ENCODE measurements around the gene THRB.

The THRB gene

DNA sequence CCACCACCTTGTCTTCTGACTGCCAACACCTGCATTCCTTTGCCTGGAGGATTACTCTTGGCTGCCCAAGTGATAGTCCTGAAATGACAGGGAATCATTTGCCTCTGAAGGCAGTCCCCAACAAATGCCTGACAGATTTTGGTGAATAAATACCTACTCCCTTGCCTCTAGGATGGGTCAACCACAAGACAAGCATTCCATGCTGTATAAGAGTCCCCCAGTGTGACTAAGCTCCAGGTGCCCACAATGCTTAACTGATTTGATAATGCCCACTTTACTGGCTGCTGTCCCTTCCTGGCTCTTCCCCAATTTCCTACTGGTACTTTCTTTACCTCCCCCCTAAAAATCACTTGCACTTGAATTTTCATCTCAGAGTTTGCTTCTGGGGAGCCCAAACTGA is 14.8 kb downstream of the THRB start:
- no peak overlapping the region for H3K9ac ChIP-seq (ENCODE audit: low read length)
- H2AFZ ChIP-seq (ENCODE audit: low read length): no peak overlapping the region
- no peak overlapping the region for H3K4me2 ChIP-seq (ENCODE audit: low read length)
- TF ChIP-seq, protein P1, sequence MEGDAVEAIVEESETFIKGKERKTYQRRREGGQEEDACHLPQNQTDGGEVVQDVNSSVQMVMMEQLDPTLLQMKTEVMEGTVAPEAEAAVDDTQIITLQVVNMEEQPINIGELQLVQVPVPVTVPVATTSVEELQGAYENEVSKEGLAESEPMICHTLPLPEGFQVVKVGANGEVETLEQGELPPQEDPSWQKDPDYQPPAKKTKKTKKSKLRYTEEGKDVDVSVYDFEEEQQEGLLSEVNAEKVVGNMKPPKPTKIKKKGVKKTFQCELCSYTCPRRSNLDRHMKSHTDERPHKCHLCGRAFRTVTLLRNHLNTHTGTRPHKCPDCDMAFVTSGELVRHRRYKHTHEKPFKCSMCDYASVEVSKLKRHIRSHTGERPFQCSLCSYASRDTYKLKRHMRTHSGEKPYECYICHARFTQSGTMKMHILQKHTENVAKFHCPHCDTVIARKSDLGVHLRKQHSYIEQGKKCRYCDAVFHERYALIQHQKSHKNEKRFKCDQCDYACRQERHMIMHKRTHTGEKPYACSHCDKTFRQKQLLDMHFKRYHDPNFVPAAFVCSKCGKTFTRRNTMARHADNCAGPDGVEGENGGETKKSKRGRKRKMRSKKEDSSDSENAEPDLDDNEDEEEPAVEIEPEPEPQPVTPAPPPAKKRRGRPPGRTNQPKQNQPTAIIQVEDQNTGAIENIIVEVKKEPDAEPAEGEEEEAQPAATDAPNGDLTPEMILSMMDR (IDR thresholded peaks at IDR 0.05; ENCODE audit: low read length): no peak
- no peak for TF ChIP-seq EZH2 (IDR thresholded peaks at IDR 0.05; ENCODE audit: borderline replicate concordance, low read length)
- no peaks in the 10 kb centered on the region for H3F3A ChIP-seq (ENCODE audit: insufficient read depth, low read length)
- H3K79me2 ChIP-seq (ENCODE audit: insufficient read depth, low read length): no peaks in the 10 kb centered on the region
- H3K27ac ChIP-seq (ENCODE audit: low read depth, low read length, poor library complexity, severe bottlenecking): no peak overlapping the region
- H3K27me3 ChIP-seq (ENCODE audit: insufficient read depth, low read length): no peaks in the 10 kb centered on the region
- H3K4me3 ChIP-seq (ENCODE audit: low read depth, low read length, poor library complexity, severe bottlenecking): no peak overlapping the region
- no peaks in the 10 kb centered on the region for H3K4me1 ChIP-seq (ENCODE audit: insufficient read depth, low read length, severe bottlenecking)
- H4K20me1 ChIP-seq (ENCODE audit: insufficient read depth, low read length): no peaks in the 10 kb centered on the region
- H3K9me2 ChIP-seq (ENCODE audit: low read depth, low read length): no peaks in the 10 kb centered on the region
- no peaks in the 10 kb centered on the region for H3K36me3 ChIP-seq (ENCODE audit: insufficient read depth, low read length)
- H3K9me3 ChIP-seq (ENCODE audit: low read length): no peaks in the 10 kb centered on the region

DNA sequence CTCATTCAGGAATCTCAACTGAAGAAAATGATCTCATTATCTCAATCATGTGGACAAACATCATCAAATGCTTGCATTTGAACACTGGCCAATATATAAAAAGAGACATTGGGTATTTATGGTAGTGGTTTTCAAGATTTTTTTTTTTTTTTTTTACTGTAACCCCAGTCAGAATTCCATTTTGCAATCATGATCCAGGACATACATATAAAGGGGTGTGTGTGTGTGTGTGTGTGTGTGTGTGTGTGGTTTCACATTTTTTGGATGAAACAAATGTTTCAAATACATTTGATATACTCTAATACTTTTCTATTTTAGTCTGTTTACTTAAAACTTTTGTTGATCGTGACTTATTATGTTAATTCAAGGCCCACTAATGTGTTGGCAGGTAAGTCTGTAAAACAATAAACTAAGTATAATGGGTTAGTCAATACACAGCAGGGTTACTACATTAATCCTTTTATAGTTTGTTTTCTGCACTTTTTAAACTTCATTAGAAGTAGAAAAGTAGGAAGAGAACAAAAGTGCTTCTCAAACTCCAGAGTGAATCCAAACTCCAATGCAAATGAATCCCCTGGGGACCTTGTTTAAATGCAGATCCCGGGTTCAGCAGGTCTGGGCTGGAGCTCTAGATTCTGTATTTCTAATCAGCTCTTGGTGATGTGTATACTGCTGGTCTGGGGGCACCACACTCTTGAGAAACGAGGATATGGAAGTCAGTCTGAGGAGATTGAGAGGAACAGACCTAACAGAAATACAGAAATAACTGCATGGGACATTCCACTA is 17.6 kb downstream of the THRB start:
- Histone ChIP-seq H2AFZ (ENCODE audit: low read length) (no peak overlapping the region), H3K27ac (ENCODE audit: low read depth, low read length, poor library complexity, severe bottlenecking) (no peak overlapping the region), H4K20me1 (ENCODE audit: insufficient read depth, low read length) (no peaks in the 10 kb centered on the region), H3K27me3 (ENCODE audit: insufficient read depth, low read length) (no peaks in the 10 kb centered on the region), H3K36me3 (ENCODE audit: insufficient read depth, low read length) (no peaks in the 10 kb centered on the region), H3K9ac (ENCODE audit: low read length) (no peak overlapping the region), H3K4me2 (ENCODE audit: low read length) (no peak overlapping the region), H3K9me3 (ENCODE audit: low read length) (no peaks in the 10 kb centered on the region), H3K9me2 (ENCODE audit: low read depth, low read length) (no peaks in the 10 kb centered on the region), H3K4me1 (ENCODE audit: insufficient read depth, low read length, severe bottlenecking) (no peaks in the 10 kb centered on the region), H3K4me3 (ENCODE audit: low read depth, low read length, poor library complexity, severe bottlenecking) (no peak overlapping the region), H3K79me2 (ENCODE audit: insufficient read depth, low read length) (no peaks in the 10 kb centered on the region), H3F3A (ENCODE audit: insufficient read depth, low read length) (no peaks in the 10 kb centered on the region)
- TF ChIP-seq EZH2 (IDR thresholded peaks at IDR 0.05; ENCODE audit: borderline replicate concordance, low read length): no peak
- TF ChIP-seq, protein P1 (IDR thresholded peaks at IDR 0.05; ENCODE audit: low read length): no peak

DNA sequence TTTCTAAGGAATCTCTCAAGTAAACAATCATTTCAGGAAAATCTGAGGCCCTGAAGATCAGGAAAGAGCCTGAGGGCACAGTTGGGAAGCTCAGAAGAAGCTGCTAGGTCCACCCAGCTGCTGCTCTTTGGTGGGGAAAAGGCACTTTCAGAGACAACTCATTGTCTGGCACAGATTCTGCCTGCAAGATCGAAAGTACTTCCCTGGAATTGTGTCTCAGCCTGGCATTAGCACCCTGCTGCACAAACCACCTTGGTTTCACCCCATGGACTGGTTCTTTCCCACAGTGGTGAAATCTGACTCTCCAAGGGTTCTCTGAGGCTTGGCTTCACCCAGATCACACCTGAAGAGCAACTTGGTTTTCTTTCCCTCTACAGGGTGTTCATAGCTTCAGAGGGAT is 18.7 kb downstream of the THRB start:
- Histone ChIP-seq H3K4me2 (ENCODE audit: low read length) (no peak overlapping the region), H2AFZ (ENCODE audit: low read length) (no peak overlapping the region), H3K9me3 (ENCODE audit: low read length) (no peaks in the 10 kb centered on the region), H3K79me2 (ENCODE audit: insufficient read depth, low read length) (no peaks in the 10 kb centered on the region), H3K4me1 (ENCODE audit: insufficient read depth, low read length, severe bottlenecking) (no peaks in the 10 kb centered on the region), H3K36me3 (ENCODE audit: insufficient read depth, low read length) (no peaks in the 10 kb centered on the region), H4K20me1 (ENCODE audit: insufficient read depth, low read length) (no peaks in the 10 kb centered on the region), H3K27ac (ENCODE audit: low read depth, low read length, poor library complexity, severe bottlenecking) (no peak overlapping the region), H3K9ac (ENCODE audit: low read length) (no peak overlapping the region), H3K27me3 (ENCODE audit: insufficient read depth, low read length) (no peaks in the 10 kb centered on the region), H3K9me2 (ENCODE audit: low read depth, low read length) (no peaks in the 10 kb centered on the region), H3K4me3 (ENCODE audit: low read depth, low read length, poor library complexity, severe bottlenecking) (no peak overlapping the region), H3F3A (ENCODE audit: insufficient read depth, low read length) (no peaks in the 10 kb centered on the region)
- TF ChIP-seq EZH2 (IDR thresholded peaks at IDR 0.05; ENCODE audit: borderline replicate concordance, low read length): no peak
- TF ChIP-seq, protein P1 (IDR thresholded peaks at IDR 0.05; ENCODE audit: low read length): no peak
